T-helper 22 cell (primary cell): Measurements from ENCODE around the gene ITPK1.

Experiments
- DNase-seq: peaks from one replicate; pipeline ENCODE4 v3.0.0-alpha.2; 2020; ENCODE audit warnings: low read depth

Gene ITPK1

DNA sequence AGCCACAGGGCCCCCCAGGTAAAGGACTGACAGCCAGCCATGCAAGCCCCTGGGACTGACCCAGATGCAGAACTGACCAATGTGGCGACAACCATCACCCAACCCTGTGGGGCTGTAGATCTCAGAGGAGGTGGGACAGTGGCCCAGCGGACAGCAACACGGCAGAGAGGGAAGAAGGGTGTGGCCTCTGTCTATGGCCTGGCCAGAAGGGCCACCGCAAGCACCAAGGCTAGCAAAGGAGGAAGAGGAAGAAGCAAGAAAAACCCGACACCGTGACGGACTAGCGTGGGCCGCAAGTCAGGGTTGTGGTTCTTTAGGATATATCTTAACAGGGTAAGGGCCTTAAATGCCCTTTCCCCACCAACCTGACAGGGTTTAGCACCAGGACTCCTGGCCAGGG, 71.2 kb downstream of the ITPK1 start:
- DNase-seq = no peak

GRCh38 chr14:93044121-93044520, 71.6 kb downstream of the ITPK1 start:
- no peak for DNase-seq

- DNase-seq = no peak
Measured at GRCh38 chr14:93042968-93043940, 72.5 kb downstream of the ITPK1 start.

DNA sequence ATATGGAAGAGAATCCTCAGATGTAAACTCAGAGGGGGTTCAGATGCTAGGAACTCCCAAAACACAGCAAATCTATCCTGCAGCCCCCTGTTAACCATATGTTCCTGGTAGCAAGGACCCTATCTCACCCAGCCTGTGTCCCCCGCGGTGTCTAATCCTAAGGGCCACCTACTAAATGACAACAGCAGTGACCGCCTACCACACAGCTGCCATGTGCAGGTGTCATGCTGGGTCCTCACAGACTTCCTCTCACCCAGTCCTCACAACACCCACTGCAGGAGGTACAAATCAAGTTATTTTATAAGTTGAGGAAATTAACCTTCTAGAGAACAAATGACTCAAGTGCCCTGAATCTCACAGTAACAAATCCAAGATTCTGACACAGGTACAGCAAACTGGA, 73.9 kb downstream of the ITPK1 start:
- no peak for DNase-seq

DNA sequence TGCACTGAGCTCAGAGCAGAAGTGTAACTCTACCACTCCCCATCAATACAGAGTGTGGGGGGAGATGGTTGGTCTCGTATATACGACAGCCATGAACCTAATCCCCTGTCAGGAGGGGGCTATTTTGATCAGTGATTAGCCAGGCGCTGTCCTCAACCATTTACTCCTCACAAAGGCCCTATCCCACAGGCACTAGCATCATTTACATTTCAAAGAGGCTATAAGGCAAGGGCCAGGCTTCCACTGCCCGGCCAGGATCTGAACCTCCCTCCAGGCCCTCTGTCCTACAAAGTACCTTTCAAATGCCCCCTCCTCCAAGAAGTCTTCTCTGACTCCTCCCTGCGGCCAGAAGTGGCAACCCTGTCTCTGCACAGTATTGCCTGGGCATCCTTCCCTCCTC, 74.7 kb downstream of the ITPK1 start:
- no peak for DNase-seq

GRCh38 chr14:93040443-93040842, 75.3 kb downstream of the ITPK1 start:
- no peak for DNase-seq

DNA sequence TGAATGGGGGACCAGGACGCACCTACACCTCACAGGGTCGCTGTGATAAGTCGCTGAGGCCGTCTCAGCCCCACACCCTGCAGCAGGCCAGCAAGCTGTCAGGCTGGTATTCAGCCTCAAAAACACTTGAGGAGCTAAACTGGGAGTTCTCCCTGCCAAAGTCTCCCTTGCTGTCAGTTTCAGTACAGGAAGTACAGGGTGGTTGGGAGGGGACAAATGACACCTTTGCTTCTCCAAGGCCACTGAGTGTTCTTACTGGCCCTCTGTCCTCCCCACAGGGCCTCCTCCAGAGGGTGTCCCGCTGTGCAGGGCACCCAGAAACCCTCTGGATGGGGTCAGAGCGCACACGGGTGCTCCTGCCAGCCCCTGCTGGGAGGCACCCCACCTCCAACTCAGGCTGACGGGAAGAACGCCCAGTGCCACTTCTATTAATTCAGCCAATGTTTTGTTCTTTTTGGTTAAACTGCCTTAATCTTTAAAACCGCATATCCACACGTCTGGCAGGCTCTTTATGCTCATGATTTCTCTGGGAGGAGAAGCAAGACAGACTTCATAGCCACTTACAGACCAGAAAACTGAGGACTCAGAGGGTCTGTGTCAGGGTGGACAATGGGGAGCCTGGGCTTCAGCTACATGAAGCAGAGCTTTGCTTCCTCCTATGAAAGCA, 75.9 kb downstream of the ITPK1 start:
- no peak for DNase-seq

DNA sequence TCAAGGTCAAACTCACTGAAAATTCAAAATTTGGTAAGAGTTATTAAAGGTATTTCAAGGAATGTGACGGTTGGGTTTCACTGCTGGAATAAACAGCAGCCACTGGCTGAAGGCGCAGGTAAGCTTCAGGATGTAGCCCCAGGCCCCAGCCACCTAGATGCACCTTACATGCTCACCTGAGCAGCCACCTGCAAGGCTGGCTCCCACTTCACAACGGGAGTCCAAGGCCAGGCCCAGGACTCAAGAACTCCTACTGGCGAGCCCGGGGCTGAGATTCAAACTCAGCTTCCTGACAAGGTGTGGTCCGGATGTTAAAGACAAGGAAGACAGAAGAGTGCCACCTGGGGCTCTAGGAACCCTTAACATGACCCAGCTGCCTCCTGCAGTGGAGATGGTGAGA, 78.4 kb downstream of the ITPK1 start:
- DNase-seq = no peak

GRCh38 chr14:93036652-93037345, 78.9 kb downstream of the ITPK1 start:
- DNase-seq = no peak

GRCh38 chr14:93035917-93036651, 79.6 kb downstream of the ITPK1 start:
- DNase-seq = no peak

- DNase-seq = no peak
Measured at GRCh38 chr14:93035585-93035916, 80.2 kb downstream of the ITPK1 start.

- DNase-seq = no peak
Measured at GRCh38 chr14:93034671-93034994, 81.1 kb downstream of the ITPK1 start.

- no peak for DNase-seq
Measured at GRCh38 chr14:93033983-93034670, 81.6 kb downstream of the ITPK1 start.

- no peak for DNase-seq
Measured at GRCh38 chr14:93033084-93033982, 82.4 kb downstream of the ITPK1 start.

DNA sequence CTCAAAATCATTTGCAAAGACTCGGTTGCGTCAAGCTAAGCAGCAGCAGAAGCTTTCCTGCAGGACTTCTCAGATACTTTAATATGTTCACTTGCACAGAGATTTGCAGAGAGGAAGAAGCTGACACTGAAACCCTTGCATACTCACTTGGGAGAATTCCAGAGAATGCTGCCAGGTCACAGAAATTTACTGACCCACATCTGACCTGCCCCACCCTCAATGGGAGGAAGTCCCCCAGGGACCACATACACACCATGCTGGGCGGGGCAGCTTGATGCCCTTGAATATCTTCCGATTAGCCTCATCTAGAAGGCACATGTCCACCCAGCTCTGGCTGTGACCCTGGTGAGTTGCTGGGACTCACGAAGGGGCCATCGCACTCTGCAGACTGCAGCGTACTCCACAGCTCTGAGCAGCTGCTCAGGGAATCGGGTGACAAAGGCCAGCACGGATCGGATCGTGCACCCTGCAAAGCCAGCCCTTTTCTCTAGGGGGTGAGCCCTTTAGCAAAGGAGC, 83.2 kb downstream of the ITPK1 start:
- DNase-seq = no peak

DNA sequence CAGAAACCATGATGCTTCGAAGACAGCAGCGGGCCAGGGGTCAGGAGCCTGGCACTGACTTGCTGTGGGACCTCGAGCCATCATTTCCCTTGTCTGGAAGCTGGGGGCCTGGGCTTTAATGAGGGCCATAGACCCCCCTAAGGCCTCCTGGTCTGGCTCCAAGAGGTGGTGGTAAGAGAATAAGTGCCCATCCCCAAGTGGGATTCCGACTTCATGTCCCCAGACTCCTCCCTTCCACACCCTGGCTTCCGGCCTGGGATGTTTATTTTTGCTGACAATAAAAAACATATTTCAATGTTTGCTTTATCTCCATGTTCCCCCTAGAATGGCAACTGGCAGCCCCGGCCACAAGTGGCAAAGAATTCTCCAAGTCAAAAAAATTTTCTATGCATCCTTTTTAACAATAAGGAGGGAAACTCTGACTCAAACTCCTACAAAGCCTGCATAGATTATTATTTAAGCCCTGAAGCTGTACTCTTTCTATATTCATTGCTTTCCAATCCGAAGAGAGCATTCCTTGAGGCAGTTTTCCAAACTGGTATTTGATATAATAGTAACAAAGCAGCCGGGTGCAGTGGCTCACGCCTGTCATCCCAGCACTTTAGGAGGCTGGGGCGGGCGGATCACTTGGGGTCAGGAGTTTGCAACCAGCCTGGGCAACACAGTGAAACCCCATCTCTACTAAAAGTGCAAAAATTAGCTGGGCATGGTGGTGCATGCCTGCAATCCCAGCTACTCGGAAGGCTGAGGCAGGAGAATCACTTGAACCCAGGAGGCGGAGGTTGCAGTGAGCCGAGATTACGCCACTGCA, 84.0 kb downstream of the ITPK1 start:
- no peak for DNase-seq

DNA sequence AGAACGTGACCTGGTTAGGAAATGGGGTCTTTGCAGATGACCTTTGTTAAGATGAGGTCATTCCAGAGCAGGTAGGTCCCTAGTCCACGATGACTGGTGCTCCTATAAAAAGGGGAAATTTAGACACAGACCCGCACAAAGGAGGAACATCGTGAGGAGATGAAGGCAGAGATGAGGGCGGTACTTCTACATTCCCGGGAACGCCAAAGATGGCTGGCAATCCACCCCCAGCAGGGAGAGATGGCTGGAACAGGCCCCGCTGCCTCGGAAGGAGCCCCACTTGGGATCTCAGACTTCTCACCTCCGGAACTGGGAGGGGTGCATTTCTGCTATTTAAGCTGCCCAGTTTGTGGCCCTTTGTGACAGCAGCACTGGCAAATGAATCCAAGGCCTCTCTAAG, 85.0 kb downstream of the ITPK1 start:
- no peak for DNase-seq

DNA sequence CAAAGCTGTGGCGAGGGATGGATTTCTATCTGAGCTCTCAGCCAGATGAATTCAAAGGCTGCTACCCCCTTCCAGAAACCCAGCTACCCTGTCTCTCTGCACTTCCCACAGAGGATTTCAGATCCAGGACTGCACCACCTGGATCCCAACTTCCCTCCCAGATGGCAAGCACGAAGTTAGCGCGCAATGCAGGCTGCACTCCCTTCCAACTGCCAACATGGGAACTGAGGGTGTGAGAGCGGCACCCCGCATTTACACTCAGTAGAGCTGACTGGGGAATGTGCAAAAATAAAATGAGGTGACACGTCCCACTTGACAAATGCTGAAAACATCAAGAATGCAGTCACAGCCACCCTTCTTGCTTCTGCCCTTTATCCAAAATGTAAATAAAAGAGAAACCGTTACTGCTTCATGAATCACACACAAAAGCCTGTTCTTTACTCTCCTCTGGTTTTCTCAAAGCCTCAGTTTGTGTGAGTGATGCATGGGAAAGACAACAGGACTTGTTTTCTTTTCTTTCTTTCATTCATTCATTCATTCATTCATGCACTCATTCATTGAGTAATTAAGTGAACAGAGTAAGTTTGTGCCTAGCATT, 85.7 kb downstream of the ITPK1 start:
- no peak for DNase-seq

DNA sequence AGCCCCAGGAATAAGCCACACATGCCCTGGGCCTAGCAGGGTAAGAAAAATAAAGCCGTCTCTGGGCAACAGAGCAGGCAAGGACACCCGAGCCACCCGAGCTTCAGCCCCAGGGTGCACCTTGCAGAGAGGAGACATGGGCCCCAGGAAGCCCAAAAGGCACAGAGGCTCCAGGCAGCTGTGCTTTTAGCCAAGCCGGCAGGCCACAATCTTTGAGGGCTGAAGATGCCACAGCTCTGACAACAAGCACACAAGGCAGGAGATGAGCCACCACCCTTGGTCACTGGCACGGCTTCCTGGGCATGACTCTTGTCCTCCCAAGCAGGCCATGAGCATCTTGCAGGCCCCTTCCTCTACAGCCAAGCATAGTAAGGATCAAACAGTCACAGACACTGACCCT, 86.3 kb downstream of the ITPK1 start:
- no peak for DNase-seq
